ENCODE results near the gene IGSF8.

IGSF8 gene

DNA sequence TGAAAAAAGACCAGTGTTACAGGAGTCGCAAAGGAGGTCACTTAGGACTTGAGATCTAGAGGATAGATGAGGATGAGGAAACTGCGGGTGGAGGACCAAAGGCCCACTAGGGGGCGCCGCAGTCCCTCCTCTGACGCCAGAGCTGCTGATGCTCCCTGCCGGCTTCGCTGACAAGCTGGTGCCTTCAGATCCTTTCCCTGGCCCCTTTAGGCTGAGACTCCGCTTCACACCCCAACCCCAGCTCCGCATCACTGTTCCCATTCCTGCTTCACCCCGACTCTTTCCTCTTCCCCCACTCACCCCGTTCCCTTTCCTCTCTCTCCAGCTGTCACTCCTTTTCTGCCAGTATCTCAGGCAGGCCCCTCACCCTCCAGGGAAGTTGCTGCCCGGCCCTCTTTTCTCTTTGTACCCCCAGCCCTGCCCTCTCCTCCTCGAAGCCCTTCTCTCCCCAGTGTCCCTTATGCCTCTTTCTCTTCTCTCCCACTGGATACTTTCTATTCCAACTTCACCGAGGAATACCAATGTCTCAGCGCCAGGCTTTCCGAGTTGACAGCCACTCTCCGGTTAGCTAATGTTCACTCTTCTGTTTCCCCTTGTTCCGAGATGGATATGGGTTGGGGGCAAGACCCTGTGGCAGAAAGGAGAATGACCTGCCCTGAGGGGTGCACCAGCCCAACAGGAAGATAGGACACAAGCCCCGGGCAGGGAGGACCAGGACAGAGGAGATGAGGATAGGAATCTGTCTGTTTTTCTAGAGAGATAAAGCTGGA is 12.5 kb downstream of the IGSF8 start:
- peak; percentile 63 for DNase-seq

DNA sequence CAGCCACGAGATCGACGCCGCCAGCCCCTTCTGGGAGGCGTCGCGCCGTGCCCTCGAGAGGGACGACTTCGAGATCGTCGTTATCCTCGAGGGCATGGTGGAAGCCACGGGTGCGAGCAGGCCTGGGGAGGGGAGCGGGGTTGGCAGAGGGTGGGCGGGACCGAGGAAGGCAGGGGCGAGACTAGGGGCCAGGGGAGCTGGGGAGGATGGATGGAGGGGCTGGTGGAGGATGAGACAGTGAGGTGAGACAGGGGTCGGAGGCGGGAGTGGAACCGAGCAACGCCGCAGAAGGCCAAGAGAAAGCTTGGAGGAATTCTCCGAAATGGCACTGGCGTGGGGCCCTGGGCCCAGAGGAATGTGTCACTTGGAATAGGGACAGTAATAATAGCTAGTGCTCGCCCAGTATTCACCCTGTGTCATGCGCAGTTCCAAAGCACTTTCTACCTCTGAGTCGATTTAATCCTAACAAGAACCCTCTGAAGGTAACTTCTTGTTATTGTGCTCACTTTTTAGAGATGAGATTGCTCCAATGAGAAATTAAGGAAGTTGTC is 13.6 kb downstream of the IGSF8 start:
- DNase-seq = no peak

DNA sequence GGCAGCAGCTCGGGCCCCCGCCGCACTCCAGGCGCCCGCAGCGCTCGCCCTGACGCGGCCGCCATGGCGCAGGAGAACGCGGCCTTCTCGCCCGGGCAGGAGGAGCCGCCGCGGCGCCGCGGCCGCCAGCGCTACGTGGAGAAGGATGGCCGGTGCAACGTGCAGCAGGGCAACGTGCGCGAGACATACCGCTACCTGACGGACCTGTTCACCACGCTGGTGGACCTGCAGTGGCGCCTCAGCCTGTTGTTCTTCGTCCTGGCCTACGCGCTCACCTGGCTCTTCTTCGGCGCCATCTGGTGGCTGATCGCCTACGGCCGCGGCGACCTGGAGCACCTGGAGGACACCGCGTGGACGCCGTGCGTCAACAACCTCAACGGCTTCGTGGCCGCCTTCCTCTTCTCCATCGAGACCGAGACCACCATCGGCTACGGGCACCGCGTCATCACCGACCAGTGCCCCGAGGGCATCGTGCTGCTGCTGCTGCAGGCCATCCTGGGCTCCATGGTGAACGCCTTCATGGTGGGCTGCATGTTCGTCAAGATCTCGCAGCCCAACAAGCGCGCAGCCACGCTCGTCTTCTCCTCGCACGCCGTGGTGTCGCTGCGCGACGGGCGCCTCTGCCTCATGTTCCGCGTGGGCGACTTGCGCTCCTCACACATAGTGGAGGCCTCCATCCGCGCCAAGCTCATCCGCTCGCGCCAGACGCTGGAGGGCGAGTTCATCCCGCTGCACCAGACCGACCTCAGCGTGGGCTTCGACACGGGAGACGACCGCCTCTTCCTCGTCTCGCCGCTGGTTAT is 14.2 kb downstream of the IGSF8 start:
- peak; percentile 18 for DNase-seq

DNA sequence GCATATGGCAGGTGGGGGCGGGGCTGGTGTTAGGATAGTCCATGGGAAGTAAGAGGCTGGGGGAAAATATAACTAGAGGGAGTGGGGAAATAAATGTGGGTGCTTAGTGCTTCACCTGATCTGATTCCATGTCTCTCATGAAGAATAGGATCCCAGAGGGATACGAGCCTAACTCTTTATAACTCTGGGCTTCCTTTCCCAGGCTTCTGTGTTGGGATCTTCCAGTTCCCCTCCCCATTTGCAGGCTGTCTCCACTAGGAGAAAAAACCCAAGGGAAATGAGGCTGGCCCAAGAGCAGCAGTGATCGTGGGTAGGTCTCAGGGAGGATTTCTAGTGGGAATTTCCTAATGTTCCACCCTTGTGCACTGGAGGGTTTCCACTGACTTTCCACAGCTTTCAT is 15.5 kb downstream of the IGSF8 start:
- no peak for DNase-seq

DNA sequence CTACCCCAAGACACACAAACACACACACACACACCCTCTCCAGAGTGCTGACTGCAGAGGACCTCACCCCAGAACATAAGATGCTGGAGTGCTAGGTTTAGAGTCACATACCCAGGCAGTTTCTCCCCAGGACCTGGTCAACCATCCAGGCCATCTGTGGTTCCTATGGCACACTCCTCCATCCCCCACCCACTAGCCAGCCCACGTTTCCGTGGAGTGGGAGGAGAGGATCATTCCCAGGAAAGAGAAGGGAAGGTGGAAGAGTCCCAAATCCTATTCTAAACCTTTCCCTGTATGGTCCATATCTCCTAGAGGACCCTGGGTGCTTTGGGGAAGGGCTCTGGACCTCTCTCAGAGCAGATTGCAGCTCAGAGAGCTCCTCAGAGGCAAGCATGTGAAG is 15.9 kb downstream of the IGSF8 start:
- DNase-seq = no peak

DNA sequence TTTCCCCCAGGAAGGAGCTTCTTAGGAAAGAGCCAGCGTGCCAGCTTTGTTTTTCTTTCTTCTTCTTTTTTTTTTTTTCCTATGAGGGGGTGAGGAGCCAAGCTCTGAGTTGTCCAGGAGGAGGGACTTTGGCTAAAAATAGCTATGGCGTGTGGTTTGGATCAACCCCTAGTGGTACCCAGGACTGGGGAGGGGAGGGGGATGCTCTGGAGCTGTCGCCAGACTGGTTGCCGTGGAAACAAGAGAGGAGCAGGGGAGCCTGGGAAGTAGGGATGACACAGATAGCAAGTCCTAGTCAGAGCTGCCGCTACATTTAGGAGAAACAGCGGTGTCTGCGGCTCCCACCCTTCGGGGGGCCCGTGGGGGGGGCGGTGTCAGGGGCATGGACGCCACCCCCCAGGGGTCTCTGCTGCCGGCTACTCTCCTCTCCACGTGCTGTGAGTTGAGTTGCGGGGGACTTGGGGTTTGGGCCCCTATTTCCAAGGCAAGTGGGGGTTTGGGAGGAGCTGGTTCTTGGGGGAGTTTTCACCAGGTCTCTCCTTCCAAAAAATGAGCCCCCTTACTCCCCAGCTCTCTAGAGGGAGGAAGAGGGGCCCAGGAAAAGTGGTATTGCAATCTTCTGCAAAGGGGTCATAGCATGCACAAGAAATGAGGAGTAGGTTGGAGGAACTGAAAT is 17.0 kb downstream of the IGSF8 start, which contains the start of gene KCNJ9:
Gene KCNJ9, plus strand, starts transcription at position 278 of the 676 bp plus-strand sequence. CDS start 2,493 bp downstream, outside the sequence.
- peak; percentile 54 for DNase-seq

DNA sequence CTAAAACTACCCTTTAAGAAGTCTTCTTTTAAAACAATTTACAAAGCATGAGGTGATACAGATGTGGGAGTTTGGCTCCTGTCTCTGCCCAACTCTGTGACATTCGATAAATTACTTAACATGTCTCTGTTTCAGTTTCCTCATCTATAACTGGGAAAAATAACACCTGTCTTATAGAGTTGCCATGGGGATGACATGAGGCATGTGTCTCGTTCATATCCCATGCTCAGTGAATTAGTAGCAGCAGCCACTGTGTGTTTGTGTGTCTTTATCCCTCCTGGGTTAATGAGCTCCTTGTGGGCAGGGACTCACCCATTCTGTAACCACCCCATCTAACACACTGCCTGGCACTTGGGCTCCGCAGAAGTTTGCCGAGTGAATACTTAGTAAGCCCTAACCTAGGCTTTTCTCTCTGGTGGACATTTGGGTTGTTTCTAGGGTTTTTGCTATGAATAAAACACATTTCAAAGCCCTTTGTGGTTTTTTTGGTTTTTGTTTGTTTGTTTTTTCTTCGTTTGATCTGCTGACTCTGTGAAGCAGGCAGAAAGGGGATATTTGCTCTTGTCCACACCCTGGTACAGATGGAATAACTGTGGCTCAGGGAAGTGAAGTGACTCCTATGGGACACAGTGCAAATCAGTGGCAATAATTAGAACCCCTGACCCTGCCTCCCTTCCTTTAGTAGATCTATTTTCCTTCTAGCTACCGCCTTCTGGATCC is 17.9 kb downstream of the IGSF8 start:
- DNase-seq = no peak

DNA sequence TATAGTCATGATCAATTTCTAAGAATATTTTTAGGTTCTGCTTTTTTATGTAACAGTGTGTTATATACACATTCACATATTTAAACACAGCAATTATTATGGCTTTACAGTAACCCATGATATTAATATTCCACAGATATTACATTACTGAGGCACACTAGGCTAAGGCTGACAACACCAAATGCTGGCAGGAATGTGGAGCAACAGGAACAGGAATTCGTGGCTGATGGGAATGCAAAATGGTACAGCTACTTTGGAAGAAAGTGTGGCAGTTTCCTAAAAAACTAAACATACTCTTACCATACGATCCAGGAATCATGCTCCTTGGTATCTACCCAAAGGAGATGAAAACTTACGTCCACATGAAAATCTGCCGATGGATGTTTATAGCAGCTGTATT is 19.0 kb downstream of the IGSF8 start:
- DNase-seq = no peak

DNA sequence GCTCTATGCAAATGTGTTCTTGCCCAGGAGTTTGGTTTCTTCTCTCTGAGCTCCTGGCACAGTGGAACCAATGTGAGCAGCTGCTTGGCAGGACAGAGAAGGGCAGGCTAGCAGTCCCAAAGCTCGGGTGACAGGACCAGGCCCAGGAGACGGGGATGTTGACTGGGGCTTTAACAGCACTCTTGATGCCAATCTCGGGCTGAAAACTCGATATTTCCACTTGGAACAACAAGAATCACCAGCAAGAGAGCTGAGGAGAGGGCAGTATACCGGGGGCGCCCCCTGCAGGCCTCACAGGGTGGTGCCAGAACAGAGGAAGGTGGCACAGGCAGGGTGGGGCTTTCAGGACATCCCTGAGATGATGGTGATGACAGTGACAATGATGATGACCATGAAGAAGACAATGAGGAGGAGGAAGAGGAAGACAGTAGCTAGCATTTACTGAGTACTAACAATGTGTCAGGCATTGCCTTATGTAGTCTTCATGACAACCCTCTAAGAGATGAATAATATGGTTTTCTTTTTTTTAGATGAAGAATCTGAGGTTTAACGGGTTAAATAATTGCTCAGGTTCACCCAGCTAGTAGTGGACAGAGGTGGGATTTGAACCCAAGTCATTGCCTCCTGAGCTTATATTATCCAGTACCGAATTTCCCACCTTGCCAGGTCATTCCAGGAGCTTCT is 19.8 kb downstream of the IGSF8 start:
- DNase-seq = peak; percentile 19

DNA sequence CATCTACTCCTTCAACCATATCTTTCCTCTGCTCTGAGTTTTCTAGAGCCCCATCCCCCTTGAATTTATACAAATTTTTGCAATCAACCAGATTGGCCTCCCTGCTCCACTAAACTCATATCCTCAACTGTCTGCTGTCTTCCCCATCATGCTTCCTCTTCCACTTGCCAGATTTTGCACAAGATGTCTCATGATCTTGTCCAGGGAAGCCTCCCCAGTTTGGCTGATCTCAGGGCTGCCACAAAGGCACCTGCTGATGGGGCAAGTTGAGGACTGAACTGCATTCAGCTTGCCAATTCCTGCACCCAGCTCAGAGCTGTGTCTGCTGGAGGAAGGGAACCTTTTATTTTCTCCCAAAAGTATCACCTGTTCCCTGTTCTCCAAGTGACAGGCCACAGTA is 20.9 kb downstream of the IGSF8 start:
- no peak for DNase-seq

DNA sequence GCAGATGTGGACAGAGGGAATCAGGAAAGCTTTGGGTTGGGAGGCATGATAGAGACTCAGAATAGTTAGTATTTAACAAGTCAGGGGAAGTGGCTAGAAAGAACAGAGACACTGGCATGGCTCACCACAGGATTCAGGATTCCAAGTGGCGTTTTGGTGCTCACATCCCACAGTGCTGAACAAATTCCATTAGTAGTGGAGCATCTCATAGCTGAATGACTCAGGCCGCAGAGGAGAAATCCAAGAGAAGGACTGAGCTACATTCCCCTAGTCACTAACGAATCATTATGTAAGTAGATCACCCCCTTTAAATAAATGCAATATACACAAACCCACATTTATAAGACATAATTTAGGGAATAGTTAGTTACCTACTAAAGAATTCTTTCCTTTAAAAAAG is 22.1 kb downstream of the IGSF8 start:
- peak; percentile 18 for DNase-seq

DNA sequence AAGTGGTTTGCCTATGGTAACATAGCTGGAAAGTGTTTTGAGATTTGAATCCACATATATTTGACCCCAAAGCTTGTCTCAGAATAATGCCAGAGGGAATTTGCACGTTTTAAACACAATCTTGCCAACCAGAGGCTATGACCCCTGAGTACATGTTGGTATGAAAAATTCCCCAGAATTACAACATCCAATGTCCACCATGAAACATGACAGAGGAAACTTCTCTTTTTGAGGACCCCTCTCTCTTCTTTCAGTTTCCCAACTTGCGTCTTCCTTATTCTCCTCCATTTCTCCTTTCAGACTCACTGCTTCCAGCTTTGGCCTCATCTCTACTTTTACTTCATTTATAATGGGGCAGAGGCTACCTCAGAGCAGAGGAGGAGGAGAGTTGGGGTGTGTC is 22.6 kb downstream of the IGSF8 start:
- no peak for DNase-seq

DNA sequence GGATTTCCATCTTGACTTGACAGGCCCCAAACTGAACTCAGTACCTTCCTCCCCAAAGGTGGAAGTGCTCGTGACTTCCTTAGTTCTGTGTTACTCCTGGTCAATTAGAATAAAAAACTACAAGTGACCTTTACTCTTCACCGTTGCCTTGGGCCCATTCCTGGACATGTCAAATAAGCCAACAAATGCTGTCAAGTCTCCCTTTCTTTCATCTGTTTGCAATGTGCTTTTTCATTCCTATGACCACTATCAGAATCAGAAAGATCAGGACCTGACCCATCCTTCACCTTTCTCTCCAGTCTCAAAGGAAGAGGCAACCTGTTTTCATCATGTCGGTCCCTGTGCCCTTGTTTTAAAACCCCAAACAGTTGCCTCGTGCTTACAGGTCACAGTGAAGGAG is 23.6 kb downstream of the IGSF8 start:
- no peak for DNase-seq

DNA sequence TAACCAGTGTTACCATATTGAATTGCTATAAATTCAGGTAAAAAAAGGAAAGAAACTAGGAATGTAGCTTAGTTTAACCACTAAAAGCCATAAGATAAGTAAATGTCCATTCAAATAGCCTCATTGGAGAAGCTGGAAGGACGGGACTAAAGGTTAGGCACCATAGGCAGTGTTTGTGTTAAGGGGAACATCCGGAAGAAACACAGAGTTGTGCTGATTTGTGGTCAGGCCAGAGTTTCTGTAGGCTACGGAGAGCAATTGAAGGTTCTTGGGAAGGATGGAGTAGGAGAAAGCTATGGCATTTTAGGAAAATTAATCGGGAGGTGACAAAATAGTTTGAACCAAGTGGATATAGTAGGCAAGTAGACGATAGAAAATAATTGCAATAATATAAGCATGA is 27.1 kb downstream of the IGSF8 start:
- DNase-seq = no peak

DNA sequence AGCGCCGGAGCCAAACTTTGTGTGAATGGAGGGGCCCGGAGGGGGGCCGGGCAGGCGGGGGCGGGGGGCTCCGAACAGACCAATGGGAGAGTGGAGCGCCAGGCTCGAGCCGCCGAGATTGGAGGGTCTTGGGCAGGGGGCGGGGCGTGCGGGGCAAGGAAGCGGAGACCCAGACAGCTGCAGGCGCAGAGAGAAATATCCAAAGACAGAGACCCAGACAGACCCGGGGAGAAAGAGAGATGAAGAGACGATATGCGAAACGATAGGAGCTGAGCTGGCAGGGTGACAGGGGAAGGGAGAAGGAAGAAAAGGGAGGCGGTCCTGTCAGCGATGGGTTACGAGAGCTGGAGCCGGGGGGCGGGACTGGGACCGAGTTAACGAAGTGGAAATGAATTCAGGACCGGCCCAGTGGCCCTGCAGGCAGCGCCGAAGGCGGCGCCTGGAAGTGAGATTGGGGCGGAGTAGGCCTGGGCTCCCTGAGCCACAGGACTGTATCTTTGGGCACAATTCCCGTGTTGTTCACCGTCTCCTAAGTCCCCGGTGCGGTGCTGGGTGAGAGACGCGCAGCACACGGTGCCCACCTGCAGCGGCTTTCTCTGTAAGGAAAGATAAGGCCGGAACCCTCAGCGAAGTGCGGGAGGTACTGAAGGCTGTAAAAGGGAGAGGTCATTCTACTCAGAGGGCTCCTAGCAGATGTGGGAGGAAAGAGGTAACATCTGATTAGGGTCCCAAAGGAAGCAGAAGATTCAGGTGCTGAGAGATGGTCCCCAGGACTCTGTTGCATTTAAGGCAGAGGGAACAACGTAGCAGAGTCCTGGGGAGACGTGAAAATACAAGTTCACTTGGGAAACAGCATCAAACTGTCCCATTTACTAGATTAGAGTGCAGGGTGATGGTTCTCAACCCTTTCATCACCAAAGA is 27.9 kb downstream of the IGSF8 start:
- peak; percentile 61 for DNase-seq

DNA sequence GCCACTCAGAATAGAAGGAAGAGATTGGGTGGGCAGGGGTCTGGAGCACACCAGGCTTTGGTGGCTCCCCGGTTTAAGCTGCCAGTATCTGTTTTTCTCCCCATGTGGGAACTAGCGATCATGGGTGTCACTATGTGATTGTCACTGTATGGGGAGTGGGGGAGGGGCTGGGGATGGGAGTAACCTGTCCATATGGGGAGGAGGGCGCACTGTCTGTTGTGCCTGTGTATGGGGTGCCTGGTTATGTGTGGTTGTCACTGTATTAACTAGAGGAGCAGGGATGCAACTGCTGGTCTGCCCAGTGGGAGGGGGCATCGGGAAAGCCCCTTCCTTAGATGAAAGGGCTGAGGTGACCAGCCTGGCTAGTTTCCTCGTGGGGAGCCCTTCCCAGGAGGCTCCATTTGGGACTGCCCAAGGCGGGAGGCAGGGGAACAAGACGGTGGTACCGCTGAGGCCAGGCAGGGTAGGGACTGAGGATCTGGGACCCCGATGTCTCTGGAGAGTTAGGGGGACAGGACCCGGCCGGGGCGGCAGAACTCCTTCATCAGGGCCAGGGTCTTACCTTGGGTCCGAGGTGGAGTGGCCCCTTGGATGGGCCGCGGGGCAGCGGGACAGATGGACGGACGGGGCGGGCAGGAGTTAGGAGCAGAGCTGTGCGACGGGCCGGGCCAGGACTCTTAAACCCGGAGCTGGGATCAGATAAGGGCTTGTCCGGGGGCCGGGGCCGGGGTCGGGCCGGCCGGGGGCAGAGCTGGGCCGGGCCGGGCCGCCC is 28.8 kb downstream of the IGSF8 start, which contains the start of gene KCNJ10:
Gene KCNJ10, minus strand, starts transcription at position 701 of the 772 bp plus-strand sequence. CDS start 27,628 bp downstream, outside the sequence.
- no peak for DNase-seq

DNA sequence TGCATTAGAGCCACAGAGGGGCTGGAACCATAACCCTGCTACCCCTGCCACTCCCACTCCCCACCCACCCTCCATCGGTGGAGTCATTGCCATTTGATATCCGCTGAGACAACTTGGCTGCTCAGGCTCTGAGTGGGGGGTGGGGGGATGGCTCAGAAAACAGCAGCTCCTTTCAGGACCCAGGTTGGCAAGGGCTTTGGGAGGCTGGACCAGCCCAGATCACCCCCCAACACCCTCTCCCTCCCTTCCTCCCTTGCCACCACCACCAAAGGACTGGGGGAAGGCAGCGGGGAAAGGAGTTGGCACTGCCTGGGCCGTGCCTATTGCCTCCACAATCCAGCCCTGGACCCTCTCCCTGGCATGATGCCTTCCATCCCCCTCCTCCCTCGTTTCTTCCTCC is 30.2 kb downstream of the IGSF8 start:
- no peak for DNase-seq

DNA sequence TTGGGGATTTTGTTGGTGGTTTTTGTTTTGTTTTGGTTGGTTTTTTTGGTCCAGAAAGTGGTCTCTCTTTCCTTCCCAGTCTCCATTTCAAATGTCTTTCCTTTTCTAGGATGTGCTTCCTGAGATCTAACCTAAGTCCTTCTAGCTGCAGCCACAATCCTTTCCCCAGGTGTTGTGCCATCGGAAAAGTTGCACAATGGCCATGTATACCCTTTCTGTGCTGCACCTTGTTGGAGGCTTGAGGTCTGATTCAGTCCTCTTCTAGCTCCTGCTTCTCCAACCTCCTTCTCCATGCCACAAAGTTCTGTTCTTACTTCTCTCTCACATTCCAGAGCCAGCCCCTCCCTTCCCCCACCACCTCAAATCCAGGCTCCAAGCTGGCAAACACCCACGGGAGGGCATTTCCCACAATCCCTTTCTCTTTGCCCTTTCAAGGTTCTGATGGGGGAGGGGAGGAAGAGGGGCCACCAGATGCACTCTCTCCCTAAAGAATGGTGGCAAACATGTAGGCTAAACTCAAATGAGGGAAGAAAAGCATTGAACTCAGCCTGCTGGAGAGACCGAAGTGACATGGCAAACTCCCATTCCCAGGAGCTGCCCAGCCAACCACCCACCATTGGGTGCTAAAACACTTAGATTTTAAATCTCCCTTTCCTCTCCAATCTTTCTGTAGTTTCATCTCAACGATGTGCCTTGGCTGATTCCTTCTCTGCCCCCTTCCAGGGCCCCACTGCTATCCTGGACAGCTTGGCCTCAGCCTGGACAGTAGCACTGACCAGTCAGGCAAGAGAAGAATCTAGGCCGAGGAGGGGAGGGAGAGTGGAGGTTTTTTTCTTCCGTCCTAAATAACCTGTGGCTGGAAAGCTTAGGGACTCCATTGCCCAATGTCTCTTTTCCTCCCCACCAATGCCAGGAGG is 31.3 kb downstream of the IGSF8 start:
- no peak for DNase-seq

DNA sequence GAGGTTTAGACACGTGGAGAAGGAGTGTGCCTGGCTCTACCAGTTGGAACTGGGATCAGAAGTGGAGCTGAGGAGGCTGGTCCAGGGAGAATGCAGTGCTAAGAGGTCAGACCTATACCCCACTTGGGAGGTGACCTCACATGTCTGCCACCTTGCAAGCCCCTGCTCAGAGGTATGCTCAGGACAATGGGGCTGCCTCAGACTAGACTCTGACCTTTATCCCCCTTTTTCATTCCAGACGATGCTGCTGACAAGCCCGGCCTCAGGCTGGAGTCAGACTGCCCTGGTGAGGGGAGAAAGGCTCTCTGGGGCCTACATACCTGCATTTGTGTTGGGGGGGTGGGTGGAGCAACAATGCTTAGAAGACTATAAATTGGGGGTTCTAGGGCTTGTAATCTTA is 33.7 kb downstream of the IGSF8 start:
- no peak for DNase-seq

All from fibroblast of skin of right biceps (primary cell).